ENCODE data around the gene RCAN2.
A peak's percentile ranks its signal among the peaks of the same experiment; 100 is the strongest.
"Not testable (repeated sequence)": the region's sequence is repeated elsewhere in the genome, so short reads cannot be mapped to it uniquely, and the experiment has no call there.

The RCAN2 gene

DNA sequence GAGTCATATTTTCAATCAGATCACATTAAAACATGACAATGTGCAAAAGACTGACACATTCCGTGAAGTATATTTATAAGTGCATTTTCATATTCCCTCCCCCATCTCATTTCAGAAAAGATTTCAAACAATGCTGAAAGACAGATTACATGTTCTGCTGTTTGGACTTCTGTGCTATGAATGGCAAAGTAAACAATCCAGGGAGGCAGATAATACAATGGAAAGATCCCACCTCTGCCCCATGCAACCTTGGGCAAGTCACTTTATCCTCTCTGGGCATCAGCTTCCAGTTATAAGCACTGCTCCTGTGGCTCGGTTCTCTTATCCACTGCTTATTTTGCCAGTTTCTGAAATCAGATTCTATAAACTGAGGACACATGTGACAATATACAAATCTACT is 110.2 kb downstream of the RCAN2 start:
- no peak for DNase-seq

DNA sequence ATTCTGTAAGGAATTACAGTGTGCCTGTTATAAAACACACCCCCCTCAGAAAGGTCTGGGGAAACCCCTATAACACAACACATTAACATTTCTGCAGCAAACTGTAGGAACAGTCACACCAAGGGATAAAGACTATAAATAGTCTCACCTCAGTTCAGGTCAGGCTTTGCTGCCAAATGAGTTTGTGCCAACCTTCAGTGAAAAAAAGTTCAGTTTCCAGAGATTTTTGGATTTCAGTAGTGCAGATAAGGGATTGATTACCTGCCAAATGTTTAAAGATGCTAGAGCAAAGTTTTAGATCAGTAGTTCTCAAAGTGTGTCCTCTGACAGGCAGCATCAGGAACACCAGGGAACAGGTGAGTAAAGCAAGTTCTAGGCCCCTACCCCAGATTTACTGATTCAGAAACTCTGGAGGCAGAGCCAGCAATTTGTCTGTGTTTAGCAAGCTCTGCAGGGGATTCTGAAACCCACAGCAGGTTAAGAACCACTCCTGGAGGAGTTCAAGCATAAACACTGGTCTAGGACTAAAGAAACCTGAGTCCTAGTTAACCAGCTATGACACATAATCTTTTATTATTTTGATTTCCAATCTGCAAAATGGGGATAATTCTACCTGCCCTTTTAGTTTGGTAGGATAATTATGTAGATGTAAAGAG is 111.0 kb downstream of the RCAN2 start:
- DNase-seq, result no peak

DNA sequence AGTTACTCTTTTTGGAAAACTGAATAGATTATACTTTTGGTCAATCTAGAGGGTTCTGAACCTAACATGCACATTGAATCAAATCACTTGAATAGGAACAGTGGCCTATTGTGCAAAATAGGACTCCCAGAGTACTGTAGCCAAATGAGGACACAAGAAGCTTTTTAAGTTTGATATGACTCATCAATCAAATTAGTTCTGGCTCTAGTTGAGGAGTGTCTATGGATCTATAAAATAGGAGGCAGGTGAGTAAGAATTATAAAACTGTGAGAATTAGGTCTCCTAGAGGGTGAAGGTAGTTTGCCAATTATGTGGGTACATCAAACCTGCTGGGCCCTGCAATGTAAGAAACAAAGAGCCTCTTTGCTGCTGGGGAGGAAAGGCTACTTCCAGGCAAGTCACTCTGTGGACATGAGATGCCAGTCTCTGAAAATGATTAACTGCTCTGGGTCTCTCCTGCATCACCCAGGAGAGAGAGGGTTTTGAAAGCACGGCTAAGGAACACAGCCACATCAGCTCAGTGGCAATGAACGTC is 112.3 kb downstream of the RCAN2 start:
- no peak for DNase-seq

DNA sequence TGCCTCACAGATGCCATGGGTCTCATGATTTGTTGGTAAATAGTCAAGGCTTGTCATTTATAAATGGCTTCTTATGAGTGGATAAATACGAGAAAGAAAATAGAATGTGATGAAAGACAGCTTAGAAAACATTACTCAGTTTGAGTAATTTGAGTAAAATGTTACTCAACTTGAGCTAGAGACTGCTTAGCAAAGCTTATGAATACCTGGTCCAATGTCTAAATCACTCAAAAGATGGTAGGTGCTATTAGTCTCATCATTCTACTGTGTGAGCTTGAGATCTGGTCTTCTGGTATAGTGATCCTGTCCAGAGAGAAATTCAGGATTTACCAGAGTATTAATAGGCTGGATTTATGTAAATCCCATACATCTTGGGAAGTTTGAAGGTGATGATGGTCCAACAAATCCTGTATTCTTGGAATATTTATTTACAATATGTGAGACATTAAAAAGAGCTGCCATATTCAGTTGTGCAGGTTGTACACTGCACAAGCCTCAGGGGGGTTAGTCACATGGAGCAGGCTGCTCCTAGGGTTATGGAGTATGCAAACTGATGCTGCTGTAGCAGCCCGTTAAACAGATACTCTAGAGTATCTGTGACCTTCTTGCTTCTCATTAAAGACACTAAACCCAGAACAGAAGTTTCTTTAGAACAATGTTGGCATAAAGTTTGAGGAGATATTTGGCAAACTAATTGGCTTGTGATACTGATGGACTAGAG is 112.9 kb downstream of the RCAN2 start:
- DNase-seq, result no peak

DNA sequence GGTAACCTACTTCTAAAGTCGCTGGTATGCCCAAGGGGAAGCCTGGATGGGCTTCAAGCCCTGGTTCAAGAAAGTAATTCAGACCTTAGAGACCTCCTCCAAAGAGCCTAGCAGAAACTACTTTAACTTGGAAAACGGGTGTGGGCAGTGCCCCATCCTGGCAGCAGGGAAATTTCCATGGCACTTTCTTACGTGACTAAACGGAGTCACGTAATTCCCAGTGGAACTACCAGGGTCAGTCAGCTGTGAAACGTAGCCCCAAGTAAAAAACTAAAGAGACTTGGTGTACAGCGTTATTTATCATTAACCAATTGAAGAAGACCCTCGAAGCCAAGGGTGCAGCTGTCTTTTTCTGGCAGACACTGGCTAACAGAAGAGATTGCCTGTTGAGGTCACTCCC is 114.0 kb downstream of the RCAN2 start:
- peak; percentile 3 for DNase-seq

DNA sequence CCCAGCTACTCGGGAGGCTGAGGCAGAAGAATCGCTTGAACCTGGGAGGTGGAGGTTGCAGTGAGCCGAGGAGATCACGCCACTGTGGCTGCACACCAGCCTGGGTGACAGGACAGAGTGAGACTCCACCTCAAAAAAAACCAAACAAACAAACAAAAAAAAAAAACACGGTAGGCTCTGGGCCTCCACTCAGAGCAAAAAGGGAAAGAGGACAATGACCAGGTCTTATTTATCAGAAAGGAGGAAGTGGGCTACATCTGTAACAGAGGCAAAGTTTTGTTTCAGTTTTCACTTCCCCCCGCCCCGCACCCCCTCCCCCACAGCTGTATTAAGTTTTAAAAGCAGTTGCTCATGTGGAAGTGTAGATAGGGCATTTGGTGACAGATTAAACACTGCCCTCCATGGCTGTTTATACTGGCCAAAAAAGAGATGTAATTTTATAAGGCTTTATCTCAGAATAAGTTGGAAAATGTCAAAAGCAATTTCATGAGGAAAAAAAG is 114.6 kb downstream of the RCAN2 start:
- peak; percentile 49 for DNase-seq

DNA sequence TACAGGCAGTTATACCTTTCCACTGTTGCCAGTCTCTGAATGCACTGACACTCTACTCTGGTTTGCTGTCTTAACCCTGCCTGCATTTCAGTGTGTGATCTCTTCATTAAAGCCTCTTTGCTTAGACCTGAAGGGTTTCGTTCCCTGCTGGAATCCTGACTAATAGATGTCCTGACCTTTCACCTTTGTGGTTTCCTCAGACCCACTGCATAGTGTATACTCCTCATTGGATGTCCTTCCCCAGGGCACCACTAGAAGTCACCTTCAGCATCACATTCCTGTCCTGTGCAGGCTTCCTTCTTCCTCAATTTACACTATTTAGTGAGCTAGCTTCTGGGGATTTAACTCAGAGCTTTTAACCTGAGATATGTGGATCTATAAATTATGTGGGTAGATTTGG is 120.6 kb downstream of the RCAN2 start:
- DNase-seq, result no peak

DNA sequence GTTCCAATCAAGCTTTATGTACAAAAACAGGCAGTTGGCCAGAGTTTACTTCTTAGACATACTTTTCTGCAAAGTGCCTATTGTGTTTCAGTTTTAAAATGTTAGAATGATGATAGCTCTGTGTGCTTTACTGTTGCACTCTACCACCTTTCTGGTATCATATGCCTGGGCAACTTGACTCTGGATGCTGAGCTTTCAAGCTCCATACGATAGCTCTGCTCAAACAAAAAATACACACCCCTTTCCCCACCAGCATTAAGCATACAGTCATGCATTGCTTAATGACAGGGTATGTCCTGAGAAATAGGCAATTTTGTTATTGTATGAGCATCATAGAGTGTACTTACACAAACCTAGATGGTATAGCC is 123.1 kb downstream of the RCAN2 start:
- DNase-seq, result no peak

DNA sequence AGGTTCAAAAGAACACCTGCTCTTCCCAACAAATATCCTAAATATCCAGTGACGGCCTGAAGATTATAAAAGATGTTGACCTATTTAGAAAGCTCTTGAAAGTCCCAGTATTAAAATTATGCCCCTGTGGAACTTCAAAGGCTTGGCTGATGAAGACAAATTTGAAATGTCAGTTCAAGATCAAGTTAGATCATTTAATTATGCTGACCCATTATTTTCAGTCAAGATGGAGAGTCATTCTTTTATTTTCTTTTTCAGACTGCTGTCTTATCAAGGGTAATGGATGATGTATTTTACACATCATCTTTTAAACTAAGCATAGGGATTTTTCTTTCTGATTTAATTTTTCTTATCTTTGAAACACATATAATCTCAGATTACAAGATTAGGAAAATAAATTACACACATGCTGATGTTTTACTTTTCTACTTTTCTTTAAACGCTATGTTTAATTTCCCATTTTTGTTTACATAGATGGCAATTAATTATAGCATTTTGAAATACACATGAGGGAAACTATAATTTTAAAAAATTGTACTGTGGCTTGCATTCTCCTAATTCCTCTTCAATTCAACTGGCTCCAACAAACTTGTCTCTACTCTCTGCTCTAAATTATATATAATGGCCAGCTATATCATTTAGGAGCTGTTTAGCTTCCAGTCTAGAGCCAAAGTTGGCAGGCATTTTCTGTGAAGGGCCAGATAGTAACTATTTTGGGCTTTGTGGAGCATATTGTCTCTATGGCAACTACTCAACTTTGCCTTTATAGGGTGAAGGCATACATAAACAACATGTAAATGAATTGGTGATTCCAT is 123.7 kb downstream of the RCAN2 start:
- no peak for DNase-seq

DNA sequence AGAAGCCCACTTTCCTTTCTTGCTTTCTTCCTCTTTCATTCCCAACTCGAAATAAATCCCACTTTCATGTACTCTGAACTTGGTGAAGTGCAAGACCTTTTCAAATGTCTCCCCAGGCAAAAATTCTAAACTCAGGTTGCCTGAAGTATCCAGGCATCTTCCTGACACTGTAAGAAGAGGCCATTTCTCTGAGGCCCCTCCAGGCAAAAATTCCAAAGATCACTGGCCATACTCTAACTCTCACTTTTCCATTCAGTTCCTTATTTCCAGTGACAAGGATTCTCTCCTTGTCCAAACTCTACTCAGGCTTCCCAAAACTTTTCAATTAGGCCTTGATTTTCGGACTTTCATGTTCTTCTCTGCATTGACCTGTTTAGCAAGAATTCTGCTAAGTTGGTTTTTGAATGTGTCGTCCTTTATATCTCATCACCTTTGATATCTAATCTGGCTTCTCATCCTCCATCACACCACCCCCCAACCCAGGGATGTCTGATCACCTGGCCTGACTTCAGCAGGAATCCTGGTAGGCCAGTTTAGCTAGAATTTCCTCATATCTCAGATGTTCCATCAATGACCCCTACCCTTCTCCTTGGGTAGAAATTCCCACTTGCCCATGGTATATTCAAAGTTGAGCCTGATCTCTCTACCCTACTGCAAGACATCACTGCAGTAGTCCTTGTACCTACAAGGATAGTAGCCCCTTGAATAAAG is 124.9 kb downstream of the RCAN2 start:
- DNase-seq, result no peak

DNA sequence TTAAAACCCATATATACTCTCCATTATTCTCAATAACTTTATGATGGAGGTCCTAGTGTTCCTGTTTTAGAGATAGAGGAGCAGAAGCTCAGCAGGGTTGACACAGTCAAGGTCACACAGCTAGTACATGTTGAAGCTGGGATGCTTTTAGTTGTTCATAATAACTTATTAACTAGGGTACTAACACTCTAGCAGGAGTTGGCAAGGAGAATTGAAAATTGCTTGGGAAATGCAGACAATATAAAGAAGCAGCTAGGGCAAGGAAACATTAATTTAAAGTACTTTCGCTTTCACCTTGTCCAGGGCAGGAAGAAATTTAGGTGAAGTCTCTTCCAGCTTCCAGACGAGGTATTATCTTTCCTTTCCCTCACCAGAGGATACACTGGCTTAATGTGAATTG is 133.7 kb downstream of the RCAN2 start:
- no peak for DNase-seq

DNA sequence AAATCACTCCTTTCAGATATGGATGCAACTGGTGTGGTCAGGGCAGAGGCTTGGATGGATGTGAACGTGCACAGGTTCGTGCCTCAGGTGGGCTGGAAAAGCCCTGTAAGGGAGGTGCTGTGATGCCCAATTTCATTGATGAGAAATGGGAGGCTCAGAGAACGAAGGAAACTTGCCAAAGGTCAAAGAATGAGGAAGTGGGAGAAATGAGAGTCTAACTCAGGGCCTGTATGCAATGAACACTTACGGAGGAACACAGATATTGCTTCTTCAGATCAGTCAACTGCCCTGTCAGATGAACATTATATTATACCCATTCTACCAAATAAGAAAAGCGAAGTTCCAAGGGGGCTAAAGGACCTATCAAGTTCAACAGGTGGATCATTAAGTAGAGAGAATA is 134.7 kb downstream of the RCAN2 start:
- DNase-seq, result no peak

DNA sequence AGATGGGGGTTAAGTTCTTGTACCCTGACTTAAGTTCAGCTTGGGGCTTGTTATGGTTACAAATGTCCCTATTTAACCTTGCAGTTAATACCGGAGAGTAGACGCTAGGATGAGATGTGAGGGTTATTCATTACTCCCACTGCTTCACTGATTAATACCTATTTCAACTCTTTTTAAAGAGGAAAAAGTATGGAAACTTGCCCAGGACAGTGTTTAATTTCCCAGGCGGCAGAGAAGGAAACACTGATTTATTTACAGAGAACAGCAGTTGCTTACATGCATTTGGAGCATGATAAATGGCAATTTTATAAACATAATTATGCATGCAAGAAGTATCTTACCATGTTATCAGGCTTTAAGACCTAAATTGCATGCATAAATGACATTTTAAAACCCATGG is 137.7 kb downstream of the RCAN2 start:
- no peak for DNase-seq

DNA sequence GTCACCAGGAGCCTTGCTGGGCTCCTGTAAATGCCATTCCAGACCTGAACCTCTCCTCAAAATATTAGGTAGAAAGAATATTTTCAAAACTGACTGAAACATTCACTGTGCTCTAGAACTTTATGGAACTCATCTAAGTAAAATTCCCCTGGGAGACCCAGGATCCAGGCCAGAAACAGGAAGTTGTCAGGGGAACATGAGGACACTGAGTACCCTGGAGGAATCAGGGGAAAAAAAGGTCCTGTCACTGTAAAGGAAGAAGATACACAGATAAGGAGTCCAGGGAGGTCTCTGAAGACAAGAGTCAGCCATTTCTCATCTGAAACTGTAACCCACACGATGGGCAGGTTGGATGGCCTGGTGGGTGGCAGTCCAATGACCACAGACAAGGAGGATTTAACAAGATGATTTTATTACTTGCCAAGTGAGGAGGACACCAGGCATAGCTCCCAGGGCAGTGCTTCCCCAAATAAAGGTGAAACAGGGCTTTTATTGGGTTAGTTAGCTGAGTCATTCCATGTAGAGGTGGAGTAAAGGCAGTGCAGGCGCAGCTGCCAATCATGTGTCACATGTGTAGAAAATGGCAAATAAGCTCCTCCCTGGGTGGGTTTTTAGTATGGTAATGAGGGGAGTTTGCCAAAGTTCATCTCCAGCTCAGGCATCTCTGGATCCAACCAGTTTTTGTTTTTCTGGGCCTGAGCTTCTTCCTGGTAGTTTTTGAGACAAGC is 138.5 kb downstream of the RCAN2 start:
- DNase-seq, result no peak

DNA sequence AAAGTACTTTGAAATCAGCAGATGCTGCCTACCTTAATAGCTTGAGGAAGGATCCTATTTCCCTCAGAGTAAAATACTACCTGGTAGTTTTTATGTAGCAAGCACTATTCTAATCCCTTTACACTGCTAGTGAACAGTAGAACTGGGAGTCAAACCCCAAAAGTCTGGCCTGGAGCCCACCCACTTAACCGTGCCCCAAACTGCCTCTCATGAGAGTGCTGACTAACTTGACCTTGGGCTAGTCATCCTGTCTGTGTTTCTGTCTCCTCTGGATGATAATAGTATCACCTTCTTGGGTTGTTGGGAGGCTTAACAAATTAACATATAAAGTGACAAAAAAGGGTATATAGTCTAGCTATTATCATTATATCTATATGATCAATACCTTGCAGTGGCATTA is 140.5 kb downstream of the RCAN2 start:
- no peak for DNase-seq

DNA sequence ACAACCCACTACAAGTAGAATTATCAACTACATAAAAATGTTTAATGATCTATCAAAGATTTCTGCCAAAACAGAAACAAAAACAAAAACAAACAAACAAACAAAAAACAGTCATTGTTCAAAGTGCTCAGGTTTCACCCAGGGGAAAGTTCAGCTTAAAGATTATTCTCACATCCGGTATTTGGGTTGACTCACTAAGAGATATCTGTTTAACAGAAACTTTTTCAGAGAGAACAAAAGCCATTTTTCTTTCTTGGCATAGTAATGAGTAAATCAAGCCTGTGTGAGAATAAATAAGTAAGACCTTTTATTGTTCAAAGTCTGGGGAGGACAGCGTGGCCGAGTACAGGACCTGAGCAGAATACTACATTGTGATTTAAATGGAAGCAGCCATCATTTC is 143.6 kb downstream of the RCAN2 start:
- no peak for DNase-seq

DNA sequence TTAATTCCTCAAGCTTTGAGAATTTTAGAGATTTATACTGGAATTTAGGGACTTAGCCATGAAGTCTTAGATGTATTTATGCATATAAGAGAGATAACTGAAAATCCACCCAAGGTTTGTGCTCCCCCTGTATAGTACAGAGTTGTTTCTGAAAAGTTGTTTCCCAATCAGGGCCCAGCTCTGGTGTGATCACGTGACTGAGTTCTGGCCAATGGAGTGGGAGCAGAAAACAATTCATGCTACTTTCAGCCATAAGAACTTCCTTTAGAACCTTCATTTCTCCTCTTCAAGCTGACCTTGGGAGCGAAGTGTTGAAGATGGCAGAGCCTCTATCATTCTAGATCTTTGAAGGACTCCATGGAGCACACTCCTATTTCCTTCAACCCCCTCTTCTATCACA is 151.0 kb downstream of the RCAN2 start:
- no peak for DNase-seq

DNA sequence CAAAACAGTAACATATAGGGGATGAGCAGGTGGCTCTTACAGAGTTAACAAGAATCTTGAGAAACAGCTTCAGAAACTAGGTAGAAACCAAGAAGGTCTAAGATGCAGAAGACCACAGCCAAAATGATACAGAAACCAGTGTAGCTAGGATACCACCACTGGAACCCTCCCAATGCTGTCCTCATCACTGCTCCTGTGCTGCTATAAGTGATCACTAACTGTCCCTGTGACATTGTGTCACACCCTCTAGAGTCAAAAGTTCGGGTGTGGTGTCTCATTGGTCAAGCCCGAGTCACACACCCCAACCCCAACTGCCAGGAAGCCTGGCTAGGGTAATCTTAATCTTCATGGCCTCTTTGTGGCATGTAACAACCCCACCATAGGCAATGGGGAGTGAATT is 153.1 kb downstream of the RCAN2 start:
- DNase-seq, result no peak

DNA sequence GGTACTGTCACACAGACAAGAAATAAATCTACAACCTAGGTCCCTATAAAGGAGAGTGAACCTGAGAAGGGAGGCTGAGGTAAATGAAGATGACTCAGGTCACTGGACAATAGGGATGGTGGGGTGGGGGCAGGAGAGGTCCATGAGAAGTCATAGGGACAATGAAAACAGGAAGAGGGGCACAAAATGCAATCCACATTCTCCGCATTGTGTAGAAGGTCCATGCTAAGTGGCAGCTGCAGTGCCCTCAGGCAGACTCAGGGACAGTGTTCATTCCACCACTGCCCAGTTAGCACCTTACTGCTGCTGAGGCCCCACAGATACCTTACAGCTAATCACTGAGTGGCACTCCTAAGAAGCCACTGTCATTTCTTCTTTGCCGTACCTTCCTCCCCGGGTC is 156.8 kb downstream of the RCAN2 start:
- no peak for DNase-seq

DNA sequence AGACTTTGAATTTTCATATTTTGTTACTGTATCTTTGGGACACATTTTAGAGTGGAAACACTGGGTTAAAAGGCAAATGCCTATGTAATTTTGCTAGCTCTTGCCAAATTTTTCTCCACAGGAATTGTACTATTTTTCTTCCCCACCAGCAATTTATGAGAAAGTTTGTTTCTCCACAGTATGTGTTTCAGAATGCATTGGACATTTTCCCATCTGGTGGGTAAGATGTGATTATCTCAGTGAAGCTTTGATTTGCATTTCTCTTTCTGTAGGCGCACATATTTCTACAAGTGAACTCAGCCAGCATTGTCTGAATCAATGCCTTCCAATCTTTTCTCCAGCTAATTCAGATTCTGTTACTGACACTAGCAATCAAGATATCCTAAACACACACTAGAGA is 157.8 kb downstream of the RCAN2 start:
- DNase-seq, result no peak

DNA sequence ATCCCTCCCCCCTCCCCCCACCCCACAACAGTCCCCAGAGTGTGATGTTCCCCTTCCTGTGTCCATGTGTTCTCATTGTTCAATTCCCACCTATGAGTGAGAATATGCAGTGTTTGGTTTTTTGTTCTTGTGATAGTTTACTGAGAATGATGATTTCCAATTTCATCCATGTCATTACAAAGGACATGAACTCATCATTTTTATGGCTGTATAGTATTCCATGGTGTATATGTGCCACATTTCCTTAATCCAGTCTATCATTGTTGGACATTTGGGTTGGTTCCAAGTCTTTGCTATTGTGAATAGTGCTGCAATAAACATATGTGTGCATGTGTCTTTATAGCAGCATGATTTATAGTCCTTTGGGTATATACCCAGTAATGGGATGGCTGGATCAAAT is 158.8 kb downstream of the RCAN2 start:
- not testable (repeated sequence) for DNase-seq

DNA sequence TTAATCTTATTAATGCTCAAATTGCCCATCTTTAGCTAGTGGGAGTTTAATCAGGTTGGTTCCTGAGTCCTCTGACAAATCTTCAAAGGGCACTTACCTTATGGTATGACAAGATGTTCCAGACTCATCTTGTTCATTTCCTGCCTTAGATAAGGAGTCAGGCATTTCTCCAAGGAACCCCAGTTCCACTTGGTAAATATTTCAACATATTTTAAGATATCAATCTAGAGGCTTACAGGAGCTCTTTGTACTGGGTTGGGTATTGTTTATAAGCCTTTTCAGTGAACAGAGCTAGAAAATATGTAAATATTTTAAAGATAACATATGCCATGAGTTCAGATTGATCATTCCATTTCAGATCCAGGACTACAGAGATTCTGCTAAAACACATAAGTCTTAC is 159.8 kb downstream of the RCAN2 start:
- DNase-seq, result no peak
